ENCODE data around the gene NAALADL2.

DNA sequence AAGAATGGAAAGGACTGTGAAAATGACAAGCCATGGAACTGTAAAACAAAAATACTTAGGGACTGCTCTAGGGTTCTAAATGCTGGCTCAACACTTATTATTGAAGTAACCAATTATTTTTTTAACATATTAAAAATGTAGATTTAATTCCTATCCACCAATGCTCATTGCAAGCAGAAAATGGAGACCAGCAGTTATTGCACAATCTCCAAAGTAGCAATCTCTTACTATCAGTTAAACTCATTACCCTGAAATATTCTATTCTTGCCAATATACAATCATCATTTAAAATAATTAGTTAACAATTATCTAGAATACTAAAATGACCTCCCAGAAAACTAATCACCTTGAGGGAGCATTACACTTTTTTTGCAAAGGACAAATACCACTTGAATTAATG, 499.8 kb downstream of the NAALADL2 start:
- TF ChIP-seq, protein P1, sequence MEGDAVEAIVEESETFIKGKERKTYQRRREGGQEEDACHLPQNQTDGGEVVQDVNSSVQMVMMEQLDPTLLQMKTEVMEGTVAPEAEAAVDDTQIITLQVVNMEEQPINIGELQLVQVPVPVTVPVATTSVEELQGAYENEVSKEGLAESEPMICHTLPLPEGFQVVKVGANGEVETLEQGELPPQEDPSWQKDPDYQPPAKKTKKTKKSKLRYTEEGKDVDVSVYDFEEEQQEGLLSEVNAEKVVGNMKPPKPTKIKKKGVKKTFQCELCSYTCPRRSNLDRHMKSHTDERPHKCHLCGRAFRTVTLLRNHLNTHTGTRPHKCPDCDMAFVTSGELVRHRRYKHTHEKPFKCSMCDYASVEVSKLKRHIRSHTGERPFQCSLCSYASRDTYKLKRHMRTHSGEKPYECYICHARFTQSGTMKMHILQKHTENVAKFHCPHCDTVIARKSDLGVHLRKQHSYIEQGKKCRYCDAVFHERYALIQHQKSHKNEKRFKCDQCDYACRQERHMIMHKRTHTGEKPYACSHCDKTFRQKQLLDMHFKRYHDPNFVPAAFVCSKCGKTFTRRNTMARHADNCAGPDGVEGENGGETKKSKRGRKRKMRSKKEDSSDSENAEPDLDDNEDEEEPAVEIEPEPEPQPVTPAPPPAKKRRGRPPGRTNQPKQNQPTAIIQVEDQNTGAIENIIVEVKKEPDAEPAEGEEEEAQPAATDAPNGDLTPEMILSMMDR (IDR thresholded peaks at IDR 0.05): no peak
- no peak for TF ChIP-seq POLR2A (IDR thresholded peaks at IDR 0.05)
